ENCODE measurements around the gene POLR2M.

GRCh38 chr15:57736591-57736990 is 30.1 kb downstream of the POLR2M start:
- TF ChIP-seq CTCF (IDR thresholded peaks at IDR 0.05) (no peak), POLR2A (IDR thresholded peaks at IDR 0.05) (no peak)
